Activated CD8-positive, alpha-beta memory T cell treated with anti-CD3 and anti-CD28 coated beads, Interleukin-2, amount 50 U/mL, for 48 hours (primary cell): Measurements from ENCODE around the gene FCGBP.
"Not testable (repeated sequence)": the region's sequence is repeated elsewhere in the genome, so short reads cannot be mapped to it uniquely, and the experiment has no call there.

Experiments used
- DNase-seq: peaks from one replicate; pipeline ENCODE4 v3.0.0-alpha.2; 2020

The FCGBP gene

GRCh38 chr19:39934584-39935363 is at the start of gene FCGBP:
FCGBP (minus strand) TSS chr19:39934634.
- DNase-seq: peak; percentile 50

GRCh38 chr19:39983695-39984300 is 49.4 kb upstream of the FCGBP start:
- DNase-seq: no peak

- DNase-seq: no peak
Measured at GRCh38 chr19:39982883-39983282, 48.4 kb upstream of the FCGBP start.

- DNase-seq: no peak
Measured at GRCh38 chr19:39974377-39975155, 40.1 kb upstream of the FCGBP start.

- peak; percentile 66 for DNase-seq
Measured at GRCh38 chr19:39971380-39972035, 37.1 kb upstream of the FCGBP start.

- DNase-seq: peak; percentile 98
Measured at GRCh38 chr19:39970675-39971379, 36.4 kb upstream of the FCGBP start, which contains the start of gene PSMC4. PSMC4 (plus strand) TSS chr19:39971165; CDS start chr19:39971203, 38 bp downstream.

- no peak for DNase-seq
Measured at GRCh38 chr19:39970425-39970674, 35.9 kb upstream of the FCGBP start.

GRCh38 chr19:39969681-39970424 is 35.4 kb upstream of the FCGBP start:
- DNase-seq: no peak

GRCh38 chr19:39969266-39969665 is 34.8 kb upstream of the FCGBP start:
- no peak for DNase-seq

- DNase-seq: peak; percentile 38
Measured at GRCh38 chr19:39968789-39969188, 34.4 kb upstream of the FCGBP start.

GRCh38 chr19:39967561-39967960 is 33.1 kb upstream of the FCGBP start:
- peak; percentile 8 for DNase-seq

GRCh38 chr19:39966617-39967016 is 32.2 kb upstream of the FCGBP start:
- DNase-seq: peak; percentile 20

GRCh38 chr19:39963898-39964297 is 29.5 kb upstream of the FCGBP start:
- no peak for DNase-seq

- not testable (repeated sequence) for DNase-seq
Measured at GRCh38 chr19:39959407-39959806, 25.0 kb upstream of the FCGBP start.

- DNase-seq: peak; percentile 51
Measured at GRCh38 chr19:39958942-39959341, 24.5 kb upstream of the FCGBP start.

GRCh38 chr19:39957886-39958285 is 23.5 kb upstream of the FCGBP start:
- DNase-seq: peak; percentile 25

- DNase-seq: peak; percentile 50
Measured at GRCh38 chr19:39953915-39954314, 19.5 kb upstream of the FCGBP start.

GRCh38 chr19:39951686-39952085 is 17.3 kb upstream of the FCGBP start:
- DNase-seq: peak; percentile 47

- peak; percentile 50 for DNase-seq
Measured at GRCh38 chr19:39951065-39951650, 16.7 kb upstream of the FCGBP start.

- peak; percentile 43 for DNase-seq
Measured at GRCh38 chr19:39949026-39949747, 14.8 kb upstream of the FCGBP start.

GRCh38 chr19:39946532-39946931 is 12.1 kb upstream of the FCGBP start:
- DNase-seq: peak; percentile 40
